Kidney (tissue), 14 donors: ENCODE data around the gene NREP. TPM values are rescaled to one million over a fixed set of nuclear protein-coding genes. Genes with fewer than 3 reads are reported as not detected.
A peak's percentile ranks its signal among the peaks of the same experiment; 100 is the strongest.

Experiments used
- DNase-seq, 5 donors: peaks; one replicate each; pipeline ENCODE4 v3.0.0-alpha.2; 2013 to 2020
- FAIRE-seq: peaks from 2 replicates; lab custom pipeline; 2012; peaks lifted over from hg19 to GRCh38; lab: Jason Lieb, UNC
- H3K27ac ChIP-seq, 2 donors: one replicate each; pipeline ENCODE4 v1.7.0; 2013; ENCODE audit warnings: low read depth in 2 of 2, low read length in 2 of 2, inconsistent platforms in 1 of 2
- H3K27me3 ChIP-seq: one replicate; pipeline ENCODE4 v1.7.1; 2013; ENCODE audit warnings: low read length, inconsistent platforms; ENCODE audit not compliant: control insufficient read depth, insufficient read depth
- H3K36me3 ChIP-seq, 3 donors: one replicate each; pipeline versions ENCODE4 v1.7.0 to v1.7.1; 2013; ENCODE audit warnings: low read length in 3 of 3, control low read depth in 1 of 3, inconsistent platforms in 1 of 3; ENCODE audit not compliant: insufficient read depth in 3 of 3, control insufficient read depth in 2 of 3
- H3K4me1 ChIP-seq, 3 donors: one replicate each; pipeline versions ENCODE4 v1.7.0 to v1.7.1; 2013; ENCODE audit warnings: low read length in 3 of 3, inconsistent platforms in 1 of 3, low read depth in 1 of 3; ENCODE audit not compliant: control insufficient read depth in 2 of 3, insufficient read depth in 2 of 3
- H3K4me3 ChIP-seq, 3 donors: one replicate each; pipeline versions ENCODE4 v1.7.0 to v1.8.1; 2013; ENCODE audit warnings: low read length in 3 of 3, control low read depth in 1 of 3, inconsistent platforms in 1 of 3
- H3K9ac ChIP-seq, 3 donors: one replicate each; pipeline versions ENCODE4 v1.7.0 to v1.7.1; 2013; ENCODE audit warnings: low read length in 3 of 3, control low read depth in 1 of 3, inconsistent platforms in 1 of 3
- H3K9me3 ChIP-seq, 3 donors: one replicate each; pipeline versions ENCODE4 v1.7.0 to v1.7.1; 2013; ENCODE audit warnings: low read length in 3 of 3, control low read depth in 1 of 3, inconsistent platforms in 1 of 3; ENCODE audit not compliant: control insufficient read depth in 2 of 3, insufficient read depth in 1 of 3
- CTCF ChIP-seq: IDR thresholded peaks from 3 replicates; pipeline ENCODE4 v1.5.1; 2012; ENCODE audit warnings: mild to moderate bottlenecking, moderate library complexity, borderline replicate concordance; ENCODE audit not compliant: insufficient read depth; ENCODE audit errors: extremely low read depth
- intact Hi-C: fragments of 100-400 bp; cut with DNase I; formaldehyde crosslinking; loops from one replicate; pipeline ENCODE4 v1.11.1; 2022
- polyA plus RNA-seq: library from polyadenylated mRNA; stranded (reverse); fragments of 350-450 nt; fragmentation: Illumina TruSeq; extraction: RNeasy Lipid Tissue Mini Kit (QIAGEN cat#74804); gene quantifications from one replicate; pipeline ENCODE4 v1.2.3, GENCODE V29; 2014; ENCODE audit warnings: low read depth, low replicate concordance; ENCODE audit not compliant: insufficient read depth
- total RNA-seq: library from RNA; stranded (reverse); fragmentation: NEBNext Ultra II Directional; extraction: Animal tissue kit (Norgen Biotek cat#: 25700); gene quantifications from one replicate; pipeline ENCODE4 v1.2.1, GENCODE V29; 2021
- donor health status: control.
- donor health status: control.
- donor health status: control.
- donor health status: control.
- donor health status: control.
- donor health status: DM: yes; HTN: yes; CAD: no.
- donor health status: Normal renal cell carcinoma (clear cell type).

NREP gene
- total and polyA plus RNA-seq, 2 donors from 2014 or later: 20.9 to 37.0 TPM

GRCh38 chr5:111735583-111736270 lies 21.3 kb downstream of the NREP start:
- H3K27me3 ChIP-seq: no peaks in the 10 kb centered on the region
- H3K9me3 ChIP-seq: no peaks in the 10 kb centered on the region
- FAIRE-seq: no peak
- H3K9ac ChIP-seq: no peak overlapping the region
- H3K4me3 ChIP-seq: peak overlapping the region in 1 of 3 donors; percentile 9
- DNase-seq: peak in 3 of 5 donors; percentile 47 to 76 (median 67)
- no peak overlapping the region for H3K27ac ChIP-seq
- intact Hi-C loops: no loop called here
- H3K4me1 ChIP-seq: peaks cover 4 to 33% (median 8%) of the 10 kb centered on the region in 3 donors
- no peak for TF ChIP-seq CTCF
- peaks cover 2 to 7% (median 4%) of the 10 kb centered on the region in 3 donors for H3K36me3 ChIP-seq

GRCh38 chr5:111734597-111734996 lies 22.4 kb downstream of the NREP start:
- intact Hi-C loops: no loop called here
- DNase-seq: no peak
- Histone ChIP-seq H3K36me3 (peaks cover 2 to 7% (median 4%) of the 10 kb centered on the region in 3 donors), H3K4me3 (no peak overlapping the region), H3K27me3 (no peaks in the 10 kb centered on the region), H3K4me1 (peaks cover 4 to 33% (median 8%) of the 10 kb centered on the region in 3 donors), H3K9ac (no peak overlapping the region), H3K9me3 (no peaks in the 10 kb centered on the region), H3K27ac (peak overlapping the region in 1 of 2 donors; percentile 9)
- TF ChIP-seq CTCF: no peak
- FAIRE-seq: no peak

- FAIRE-seq (no peak), DNase-seq (peak in 1 of 5 donors; percentile 41)
- intact Hi-C loops: no loop called here
- no peaks in the 10 kb centered on the region for H3K9me3 ChIP-seq
- H3K4me3 ChIP-seq: no peak overlapping the region
- peak overlapping the region in 1 of 2 donors; percentile 9 for H3K27ac ChIP-seq
- peaks cover 2 to 7% (median 4%) of the 10 kb centered on the region in 3 donors for H3K36me3 ChIP-seq
- H3K9ac ChIP-seq: no peak overlapping the region
- H3K27me3 ChIP-seq: no peaks in the 10 kb centered on the region
- H3K4me1 ChIP-seq: peaks cover 4 to 28% (median 7%) of the 10 kb centered on the region in 3 donors
- TF ChIP-seq CTCF: no peak
Measured at GRCh38 chr5:111734013-111734412, 23.0 kb downstream of the NREP start.
